ENCODE results near the gene WDR74. TPM values are rescaled to one million over a fixed set of nuclear protein-coding genes. Genes with fewer than 3 reads are reported as not detected.

Gene WDR74
- total and polyA plus RNA-seq, 12 donors = 17.7 to 62.4 (median 23.7) TPM

GRCh38 chr11:62858201-62858600, 18.8 kb upstream of the WDR74 start:
- TF ChIP-seq, protein P1, sequence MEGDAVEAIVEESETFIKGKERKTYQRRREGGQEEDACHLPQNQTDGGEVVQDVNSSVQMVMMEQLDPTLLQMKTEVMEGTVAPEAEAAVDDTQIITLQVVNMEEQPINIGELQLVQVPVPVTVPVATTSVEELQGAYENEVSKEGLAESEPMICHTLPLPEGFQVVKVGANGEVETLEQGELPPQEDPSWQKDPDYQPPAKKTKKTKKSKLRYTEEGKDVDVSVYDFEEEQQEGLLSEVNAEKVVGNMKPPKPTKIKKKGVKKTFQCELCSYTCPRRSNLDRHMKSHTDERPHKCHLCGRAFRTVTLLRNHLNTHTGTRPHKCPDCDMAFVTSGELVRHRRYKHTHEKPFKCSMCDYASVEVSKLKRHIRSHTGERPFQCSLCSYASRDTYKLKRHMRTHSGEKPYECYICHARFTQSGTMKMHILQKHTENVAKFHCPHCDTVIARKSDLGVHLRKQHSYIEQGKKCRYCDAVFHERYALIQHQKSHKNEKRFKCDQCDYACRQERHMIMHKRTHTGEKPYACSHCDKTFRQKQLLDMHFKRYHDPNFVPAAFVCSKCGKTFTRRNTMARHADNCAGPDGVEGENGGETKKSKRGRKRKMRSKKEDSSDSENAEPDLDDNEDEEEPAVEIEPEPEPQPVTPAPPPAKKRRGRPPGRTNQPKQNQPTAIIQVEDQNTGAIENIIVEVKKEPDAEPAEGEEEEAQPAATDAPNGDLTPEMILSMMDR (IDR thresholded peaks at IDR 0.05) = no peak
- ATAC-seq (no peak), DNase-seq (no peak)
- H3K9me3 ChIP-seq = no peaks in the 10 kb centered on the region
- H3K36me3 ChIP-seq = peaks cover 0 to 17% (median 10%) of the 10 kb centered on the region in 9 donors
- H3K4me1 ChIP-seq = peaks cover 12 to 42% (median 26%) of the 10 kb centered on the region in 9 donors
- H3K4me3 ChIP-seq = no peak overlapping the region
- intact Hi-C loops (cut with DNase I) = loop anchor here in 3 of 10 donors (5.0 to 10.0 kb wide), 3 partner anchors 71 to 283 kb away; partner anchors contain the start of genes TMEM179B (in 2 of the 3), EEF1G (in 1 of the 3) and TUT1 (in 1 of the 3)
- H3K27ac ChIP-seq = no peak overlapping the region
- 84 to 87% methylated on average over 7 of the region's 7 CpGs for WGBS, 2 donors
- H3K27me3 ChIP-seq = no peaks in the 10 kb centered on the region

DNA sequence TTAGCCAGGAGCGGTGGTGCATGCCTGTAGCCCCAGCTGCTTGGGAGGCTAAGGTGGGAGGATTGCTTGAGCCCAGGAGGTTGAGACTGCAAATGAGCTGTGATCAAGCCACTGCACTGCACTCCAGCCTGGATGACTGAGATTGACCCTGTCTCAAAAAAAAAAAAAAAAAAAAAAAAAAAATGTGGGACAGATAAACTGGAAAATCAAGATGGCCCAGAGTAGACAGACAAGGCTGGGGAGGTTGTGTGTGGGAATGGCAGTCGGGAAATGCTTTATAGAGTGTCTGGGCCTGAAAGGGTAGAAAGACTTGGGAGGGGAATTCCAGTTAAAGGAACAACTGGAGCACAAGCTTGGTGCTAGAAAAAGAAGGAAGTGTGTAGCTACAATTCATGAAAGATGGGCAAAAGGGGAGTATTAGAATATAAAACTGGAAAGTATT, 18.2 kb upstream of the WDR74 start:
- intact Hi-C loops (cut with DNase I) = loop anchor here in 3 of 10 donors (5.0 to 10.0 kb wide), 3 partner anchors 70 to 283 kb away; partner anchors contain the start of genes TMEM179B (in 2 of the 3), EEF1G (in 1 of the 3) and TUT1 (in 1 of the 3)
- H3K9me3 ChIP-seq = no peaks in the 10 kb centered on the region

GRCh38 chr11:62856333-62856895, 17.0 kb upstream of the WDR74 start:
- H3K9me3 ChIP-seq = no peaks in the 10 kb centered on the region
- intact Hi-C loops (cut with DNase I) = loop anchor here in 3 of 10 donors (5.0 to 10.0 kb wide), 3 partner anchors 69 to 282 kb away; partner anchors contain the start of genes TMEM179B (in 2 of the 3), EEF1G (in 1 of the 3) and TUT1 (in 1 of the 3)
- peaks cover 0 to 35% (median 27%) of the 10 kb centered on the region in 9 donors for H3K36me3 ChIP-seq
- peaks cover 12 to 49% (median 29%) of the 10 kb centered on the region in 9 donors for H3K4me1 ChIP-seq
- ATAC-seq (peak in 2 of 8 donors; percentile 1), DNase-seq (no peak)
- TF ChIP-seq, protein P1 (IDR thresholded peaks at IDR 0.05) = no peak
- peak overlapping the region in 8 of 10 donors; percentile 33 to 88 (median 77) for H3K27ac ChIP-seq
- no peaks in the 10 kb centered on the region for H3K27me3 ChIP-seq
- 7 to 9% methylated on average over 20 of the region's 20 CpGs for WGBS, 2 donors
- H3K4me3 ChIP-seq = peak overlapping the region; percentile 51 to 98 (median 68)

More for the DNA sequence above, 18.2 kb upstream of the WDR74 start:
- WGBS, 2 donors = 66 to 72% methylated on average over 2 of the region's 2 CpGs
- ATAC-seq = no peak
- peaks cover 0 to 24% (median 16%) of the 10 kb centered on the region in 9 donors for H3K36me3 ChIP-seq
- peaks cover 12 to 45% (median 29%) of the 10 kb centered on the region in 9 donors for H3K4me1 ChIP-seq
- no peak for DNase-seq
- peak overlapping the region in 1 of 10 donors; percentile 18 for H3K27ac ChIP-seq
- H3K27me3 ChIP-seq = no peaks in the 10 kb centered on the region
- TF ChIP-seq, protein P1 (IDR thresholded peaks at IDR 0.05) = no peak
- no peak overlapping the region for H3K4me3 ChIP-seq

- H3K9me3 ChIP-seq = no peaks in the 10 kb centered on the region
- 0% methylated on average over 54 of the region's 54 CpGs for WGBS, 2 donors
- peaks cover 0 to 39% (median 29%) of the 10 kb centered on the region in 9 donors for H3K36me3 ChIP-seq
- peak; percentile 97 to 99 (median 99) for ATAC-seq
- no peaks in the 10 kb centered on the region for H3K27me3 ChIP-seq
- DNase-seq = peak; percentile 96
- H3K4me3 ChIP-seq = peak overlapping the region; percentile 51 to 98 (median 68)
- TF ChIP-seq, protein P1 (IDR thresholded peaks at IDR 0.05) = no peak
- intact Hi-C loops (cut with DNase I) = loop anchor here in 4 of 10 donors (2.0 to 10.0 kb wide), 4 partner anchors 15 to 281 kb away; partner anchors contain the start of genes TMEM179B (in 2 of the 4), EEF1G (in 1 of the 4) and TUT1 (in 1 of the 4)
- H3K27ac ChIP-seq = peak overlapping the region; percentile 1 to 88 (median 77)
- peaks cover 12 to 49% (median 29%) of the 10 kb centered on the region in 9 donors for H3K4me1 ChIP-seq
Measured at GRCh38 chr11:62855571-62856332, 16.4 kb upstream of the WDR74 start.
